Measurements from ENCODE around the gene CC2D2A. TPM values are rescaled to one million over a fixed set of nuclear protein-coding genes. Genes with fewer than 3 reads are reported as not detected.

The CC2D2A gene
- total RNA-seq, 1 donor from 2014 or later: 9.6 TPM

GRCh38 chr4:15526924-15527592, 57.4 kb downstream of the CC2D2A start:
- H3K27me3 ChIP-seq (ENCODE audit: low read depth): no peaks in the 10 kb centered on the region
- H3K27ac ChIP-seq (replicated peaks): no peak overlapping the region
- TF ChIP-seq CTCF (IDR thresholded peaks at IDR 0.05; ENCODE audit: borderline replicate concordance): no peak
- no peaks in the 10 kb centered on the region for H3K4me1 ChIP-seq
- intact Hi-C loops (cut with micrococcal nuclease): no loop called here
- peaks cover 33% of the 10 kb centered on the region for H3K36me3 ChIP-seq
- no peak for DNase-seq
- no peaks in the 10 kb centered on the region for H3K9me3 ChIP-seq (replicated peaks)
- no peak overlapping the region for H3K4me3 ChIP-seq

- DNase-seq: no peak
- H3K4me1 ChIP-seq: no peaks in the 10 kb centered on the region
- H3K36me3 ChIP-seq: peaks cover 25% of the 10 kb centered on the region
- H3K4me3 ChIP-seq: no peak overlapping the region
- H3K27ac ChIP-seq (replicated peaks): no peak overlapping the region
- intact Hi-C loops (cut with micrococcal nuclease): no loop called here
- no peaks in the 10 kb centered on the region for H3K27me3 ChIP-seq (ENCODE audit: low read depth)
- H3K9me3 ChIP-seq (replicated peaks): no peaks in the 10 kb centered on the region
- TF ChIP-seq CTCF (IDR thresholded peaks at IDR 0.05; ENCODE audit: borderline replicate concordance): no peak
Measured at GRCh38 chr4:15531792-15532191, 62.1 kb downstream of the CC2D2A start.

- Histone ChIP-seq H3K36me3 (peaks cover 30% of the 10 kb centered on the region), H3K27ac (replicated peaks) (no peak overlapping the region), H3K9me3 (replicated peaks) (no peaks in the 10 kb centered on the region), H3K4me1 (no peaks in the 10 kb centered on the region), H3K4me3 (no peak overlapping the region), H3K27me3 (ENCODE audit: low read depth) (no peaks in the 10 kb centered on the region)
- intact Hi-C loops (cut with micrococcal nuclease): no loop called here
- DNase-seq: no peak
- no peak for TF ChIP-seq CTCF (IDR thresholded peaks at IDR 0.05; ENCODE audit: borderline replicate concordance)
Measured at GRCh38 chr4:15533817-15534216, 64.1 kb downstream of the CC2D2A start.

GRCh38 chr4:15535599-15535998, 65.9 kb downstream of the CC2D2A start:
- no peak overlapping the region for H3K27ac ChIP-seq (replicated peaks)
- no peak for DNase-seq
- H3K4me1 ChIP-seq: no peaks in the 10 kb centered on the region
- H3K9me3 ChIP-seq (replicated peaks): no peaks in the 10 kb centered on the region
- H3K36me3 ChIP-seq: peaks cover 30% of the 10 kb centered on the region
- intact Hi-C loops (cut with micrococcal nuclease): no loop called here
- H3K4me3 ChIP-seq: no peak overlapping the region
- H3K27me3 ChIP-seq (ENCODE audit: low read depth): no peaks in the 10 kb centered on the region
- no peak for TF ChIP-seq CTCF (IDR thresholded peaks at IDR 0.05; ENCODE audit: borderline replicate concordance)

- Histone ChIP-seq H3K9me3 (replicated peaks) (no peaks in the 10 kb centered on the region), H3K4me1 (no peaks in the 10 kb centered on the region), H3K4me3 (no peak overlapping the region), H3K27ac (replicated peaks) (no peak overlapping the region), H3K27me3 (ENCODE audit: low read depth) (no peaks in the 10 kb centered on the region), H3K36me3 (peaks cover 32% of the 10 kb centered on the region)
- intact Hi-C loops (cut with micrococcal nuclease): no loop called here
- no peak for DNase-seq
- no peak for TF ChIP-seq CTCF (IDR thresholded peaks at IDR 0.05; ENCODE audit: borderline replicate concordance)
Measured at GRCh38 chr4:15536552-15537499, 67.1 kb downstream of the CC2D2A start.
